Suprapubic skin (tissue), 3 donors: ENCODE measurements around the gene NKX2-8.

Experiments
- CTCF ChIP-seq, 2 donors: fragments of 200-600 bp in 1 of 2; fragments of 450-650 bp in 1 of 2; sonication (generic) in 1 of 2; IDR thresholded peaks; one replicate each; pipeline ENCODE4 v1.5.1; 2016 to 2019; ENCODE audit warnings: antibody characterized with exemption in 2 of 2, mild to moderate bottlenecking in 1 of 2, moderate library complexity in 1 of 2
- EP300 ChIP-seq: sonication (generic); formaldehyde crosslinking; IDR thresholded peaks from one replicate; pipeline ENCODE4 v1.6.1; 2017; ENCODE audit warnings: antibody characterized with exemption
- POLR2A ChIP-seq, 2 donors: fragments of 450-650 bp; IDR thresholded peaks; one replicate each; pipeline ENCODE4 v1.6.1; 2017; ENCODE audit warnings: antibody characterized with exemption in 2 of 2, mild to moderate bottlenecking in 2 of 2, moderate library complexity in 2 of 2

DNA sequence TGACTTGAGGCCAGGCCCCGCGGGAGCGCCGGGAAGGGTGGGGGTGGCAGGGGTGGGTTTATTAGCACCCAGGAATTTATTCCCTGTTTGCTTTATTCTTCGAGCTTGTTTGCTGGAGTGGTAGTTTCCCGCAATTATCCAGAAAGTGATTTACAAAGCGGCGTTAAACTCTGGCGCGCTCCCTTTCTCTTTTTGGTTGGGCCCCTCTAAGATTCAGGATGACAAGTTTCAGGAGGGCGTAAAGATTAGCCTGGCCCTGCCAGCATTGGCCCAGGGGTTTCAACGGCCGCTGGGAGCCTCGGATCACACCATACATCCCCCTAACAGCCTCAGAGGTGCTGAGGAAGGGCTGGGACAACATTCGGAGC is 444 bp upstream of the NKX2-8 start:
- TF ChIP-seq POLR2A (IDR thresholded peaks at IDR 0.05): no peak
- TF ChIP-seq EP300: no peak
- no peak for TF ChIP-seq CTCF (IDR thresholded peaks at IDR 0.05)
